ENCODE data around the gene GALNT2. TPM values are rescaled to one million over a fixed set of nuclear protein-coding genes. Genes with fewer than 3 reads are reported as not detected.

The GALNT2 gene
- total and polyA plus RNA-seq, 2 donors (not counting 1 experiment from before 2014, with no cell fraction given) = 19.0 to 184 TPM

- Mint-ChIP-seq H3K4me3 (no peak overlapping the region), H3K4me1 (peaks cover 15% of the 10 kb centered on the region), H3K9me3 (ENCODE audit: insufficient read depth) (no peaks in the 10 kb centered on the region), H3K27ac (no peak overlapping the region), H3K27me3 (no peaks in the 10 kb centered on the region)
- intact Hi-C loops (cut with micrococcal nuclease) = no loop called here
- DNase-seq = no peak
- Histone ChIP-seq H3K79me2 (ENCODE audit: control insufficient read depth, insufficient read depth, low read length) (no peaks in the 10 kb centered on the region), H3K27me3 (replicated peaks in 1 of 4; ENCODE audit: control extremely low read depth in 1 of 4, control insufficient read depth in 3 of 4, insufficient read depth in 4 of 4, low read length in 3 of 4) (no peaks in the 10 kb centered on the region), H3K36me3 (replicated peaks in 1 of 2; ENCODE audit: control extremely low read depth in 1 of 2, control insufficient read depth in 1 of 2, extremely low read depth in 1 of 2, insufficient read depth in 2 of 2, low read length in 1 of 2) (peaks cover 0 to 25% of the 10 kb centered on the region in 2 experiments), H3K27ac (ENCODE audit: low read length in 2 of 2) (no peak overlapping the region), H2AFZ (ENCODE audit: insufficient read depth, low read depth, low read length, poor library complexity, severe bottlenecking) (no peak overlapping the region), H3K9ac (ENCODE audit: low read length) (no peak overlapping the region), H3K4me3 (ENCODE audit: control extremely low read depth in 1 of 5, extremely low read depth in 1 of 5, insufficient read depth in 1 of 5, low read depth in 2 of 5, low read length in 4 of 5) (no peak overlapping the region), H3K4me2 (replicated peaks; ENCODE audit: low read depth, low read length, poor library complexity, severe bottlenecking) (no peak overlapping the region), H3K4me1 (ENCODE audit: control insufficient read depth in 2 of 2, insufficient read depth in 2 of 2, low read length in 2 of 2) (peaks cover 5 to 9% of the 10 kb centered on the region in 2 donors), H4K20me1 (ENCODE audit: control insufficient read depth, insufficient read depth, low read length, poor library complexity, severe bottlenecking) (no peaks in the 10 kb centered on the region), H3K9me3 (ENCODE audit: control extremely low read depth in 1 of 3, control insufficient read depth in 2 of 3, insufficient read depth in 1 of 3, low read length in 2 of 3) (peaks cover 0 to 9% (median 0%) of the 10 kb centered on the region in 3 donors)
- TF ChIP-seq EZH2 (IDR thresholded peaks at IDR 0.05; ENCODE audit: borderline replicate concordance, insufficient read depth, low read depth, low read length, poor library complexity, severe bottlenecking) (no peak), CTCF (IDR thresholded peaks at IDR 0.05) (no peak)
- 67% methylated on average over 1 of the region's 1 CpG for WGBS (ENCODE audit: insufficient coverage)
- CTCF ChIA-PET = interaction anchor here (0.7 to 1.3 kb wide), 2 partner anchors 9 to 17 kb away, joined by 3 to 4 read pairs; no protein-coding TSS in a partner anchor
- POLR2A ChIA-PET = no interaction called here
- no peak for ATAC-seq (ENCODE audit: low read depth)
Measured at GRCh38 chr1:230260831-230261230, 193.8 kb downstream of the GALNT2 start.

- Histone ChIP-seq H3K27ac (ENCODE audit: low read length in 2 of 2) (no peak overlapping the region), H2AFZ (ENCODE audit: insufficient read depth, low read depth, low read length, poor library complexity, severe bottlenecking) (no peak overlapping the region), H4K20me1 (ENCODE audit: control insufficient read depth, insufficient read depth, low read length, poor library complexity, severe bottlenecking) (no peaks in the 10 kb centered on the region), H3K27me3 (replicated peaks in 1 of 4; ENCODE audit: control extremely low read depth in 1 of 4, control insufficient read depth in 3 of 4, insufficient read depth in 4 of 4, low read length in 3 of 4) (no peaks in the 10 kb centered on the region), H3K36me3 (replicated peaks in 1 of 2; ENCODE audit: control extremely low read depth in 1 of 2, control insufficient read depth in 1 of 2, extremely low read depth in 1 of 2, insufficient read depth in 2 of 2, low read length in 1 of 2) (peaks cover 0 to 26% of the 10 kb centered on the region in 2 experiments), H3K4me1 (ENCODE audit: control insufficient read depth in 2 of 2, insufficient read depth in 2 of 2, low read length in 2 of 2) (peaks cover 5 to 9% of the 10 kb centered on the region in 2 donors), H3K79me2 (ENCODE audit: control insufficient read depth, insufficient read depth, low read length) (no peaks in the 10 kb centered on the region), H3K4me3 (ENCODE audit: control extremely low read depth in 1 of 5, extremely low read depth in 1 of 5, insufficient read depth in 1 of 5, low read depth in 2 of 5, low read length in 4 of 5) (no peak overlapping the region), H3K9ac (ENCODE audit: low read length) (no peak overlapping the region), H3K9me3 (ENCODE audit: control extremely low read depth in 1 of 3, control insufficient read depth in 2 of 3, insufficient read depth in 1 of 3, low read length in 2 of 3) (peaks cover 0 to 9% (median 0%) of the 10 kb centered on the region in 3 donors), H3K4me2 (replicated peaks; ENCODE audit: low read depth, low read length, poor library complexity, severe bottlenecking) (no peak overlapping the region)
- whole genome bisulfite sequencing (ENCODE audit: insufficient coverage) = 98% methylated on average over 13 of the region's 21 CpGs
- Mint-ChIP-seq H3K27me3 (no peaks in the 10 kb centered on the region), H3K4me1 (peaks cover 15% of the 10 kb centered on the region), H3K4me3 (no peak overlapping the region), H3K9me3 (ENCODE audit: insufficient read depth) (no peaks in the 10 kb centered on the region), H3K27ac (no peak overlapping the region)
- ChIA-PET POLR2A (no interaction called here), CTCF (interaction anchor here (1.3 kb wide), 1 partner anchor 16 kb away, joined by 3 read pairs; no protein-coding TSS in a partner anchor)
- intact Hi-C loops (cut with micrococcal nuclease) = no loop called here
- ATAC-seq (ENCODE audit: low read depth) (no peak), DNase-seq (no peak)
- TF ChIP-seq EZH2 (IDR thresholded peaks at IDR 0.05; ENCODE audit: borderline replicate concordance, insufficient read depth, low read depth, low read length, poor library complexity, severe bottlenecking) (no peak), CTCF (IDR thresholded peaks at IDR 0.05) (no peak)
Measured at GRCh38 chr1:230261928-230262650, 195.1 kb downstream of the GALNT2 start.
